Measurements from ENCODE around the gene GPRIN3.

Gene GPRIN3

DNA sequence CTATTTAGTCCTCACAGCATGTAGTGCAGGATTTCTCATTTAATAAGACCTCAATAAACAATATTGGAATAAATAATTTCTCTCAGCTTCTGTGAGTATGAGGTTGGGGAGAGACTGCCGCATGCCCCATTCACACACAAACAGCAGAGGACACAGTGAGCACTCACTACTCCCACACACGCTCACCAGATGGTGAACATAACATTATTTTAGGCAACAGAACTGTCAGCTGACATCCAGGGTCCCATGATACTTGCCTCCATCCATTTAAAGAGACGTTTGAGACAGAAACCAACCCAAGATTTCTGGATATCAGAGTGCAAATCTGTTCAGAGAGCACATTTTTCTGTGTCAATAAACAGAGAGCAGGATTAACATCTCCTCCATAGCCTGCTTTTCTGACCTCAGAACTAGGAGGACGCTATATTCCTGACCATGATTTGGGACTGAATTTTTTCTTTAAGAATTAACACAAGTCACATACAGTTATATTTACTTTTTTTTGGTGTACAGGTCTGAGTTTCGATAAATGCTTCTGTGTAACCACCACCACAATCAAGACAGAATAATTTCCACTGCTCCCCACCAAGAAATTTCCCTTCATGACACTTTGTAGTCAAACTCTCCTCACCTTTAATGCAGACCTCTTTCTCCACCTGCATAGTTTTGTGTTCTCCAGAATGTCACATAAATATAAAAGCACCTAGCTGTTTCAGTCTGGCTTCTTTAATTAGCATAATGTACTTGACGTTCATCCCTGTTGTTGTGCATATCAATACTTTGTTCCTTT lies 16.7 kb downstream of the GPRIN3 start:
- no peak for DNase-seq (ENCODE audit: low read depth, low spot score)

DNA sequence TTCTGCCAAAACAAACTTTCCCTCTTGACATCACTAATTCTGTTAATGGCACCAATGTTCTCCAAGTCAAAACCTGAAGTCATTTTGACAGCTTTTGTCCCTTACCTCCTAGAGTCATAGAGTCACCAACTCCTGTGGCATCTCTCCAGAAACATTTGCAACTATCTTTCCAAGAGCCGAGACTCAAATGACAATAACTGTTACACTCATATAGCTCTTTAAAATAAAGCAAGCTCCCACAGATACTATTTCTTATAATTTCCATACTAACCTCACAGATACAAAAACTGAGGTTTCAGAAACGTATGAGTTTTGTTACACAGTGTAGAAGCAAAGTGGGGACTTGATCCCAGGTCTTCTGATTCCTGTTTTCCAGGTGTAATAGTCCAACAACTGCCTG lies 18.3 kb downstream of the GPRIN3 start:
- no peak for DNase-seq (ENCODE audit: low read depth, low spot score)

DNA sequence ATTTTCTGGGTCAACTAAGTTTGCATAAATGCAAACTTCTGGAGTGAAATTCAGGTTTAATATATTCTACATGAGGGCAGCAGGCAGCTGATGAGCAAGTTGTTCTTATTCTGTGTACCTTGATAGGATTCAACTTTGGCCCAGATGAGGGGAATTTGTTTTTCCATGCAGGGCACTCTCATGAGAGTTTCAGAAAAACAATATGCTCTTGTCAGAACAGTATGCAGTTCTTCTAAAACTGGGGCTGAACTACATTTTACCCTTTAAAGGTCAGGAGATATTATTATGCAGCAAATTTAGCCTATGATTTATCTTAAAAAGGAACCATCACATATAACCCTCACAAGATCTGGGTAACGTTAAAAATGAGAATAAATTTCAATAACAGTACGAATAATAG lies 19.2 kb downstream of the GPRIN3 start:
- DNase-seq (ENCODE audit: low read depth, low spot score) = no peak

DNA sequence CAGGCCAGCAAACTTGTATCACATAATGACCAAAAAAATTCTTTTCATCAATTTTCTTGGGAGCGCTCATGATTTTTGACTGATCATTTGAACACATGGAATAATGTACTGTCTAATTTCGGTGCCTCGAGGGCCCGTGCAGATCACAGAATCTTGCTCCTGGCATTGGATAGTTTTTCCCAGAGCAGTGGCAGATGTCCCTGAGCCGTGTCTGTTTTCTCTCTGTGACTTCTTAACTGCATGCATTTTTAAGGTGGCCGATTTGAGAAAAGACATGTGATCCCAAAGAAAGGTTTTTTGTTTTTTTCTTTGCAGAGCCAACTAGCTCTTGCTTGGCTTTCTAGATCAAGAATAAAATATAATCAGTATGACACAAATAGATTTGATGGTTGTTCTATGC lies 19.7 kb downstream of the GPRIN3 start:
- DNase-seq (ENCODE audit: low read depth, low spot score) = no peak

DNA sequence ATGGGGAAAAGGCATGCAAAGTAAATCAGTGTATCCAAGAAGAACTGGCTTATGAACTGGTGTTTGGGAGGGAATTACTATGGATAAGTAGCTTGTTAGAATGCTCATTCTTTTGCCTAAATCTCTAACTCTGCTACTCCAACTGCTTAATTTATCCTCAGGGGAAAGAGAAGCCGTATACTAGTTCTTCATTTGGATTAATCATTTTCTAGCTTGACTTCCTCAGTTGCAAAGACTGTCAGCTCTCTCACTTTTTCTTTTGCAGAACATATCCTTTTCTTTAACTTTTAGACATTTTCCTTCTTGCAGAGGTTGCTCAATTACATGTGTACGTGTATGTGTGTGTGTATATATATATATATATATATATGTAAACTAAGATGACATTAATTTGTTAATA lies 21.9 kb downstream of the GPRIN3 start:
- no peak for DNase-seq (ENCODE audit: low read depth, low spot score)

DNA sequence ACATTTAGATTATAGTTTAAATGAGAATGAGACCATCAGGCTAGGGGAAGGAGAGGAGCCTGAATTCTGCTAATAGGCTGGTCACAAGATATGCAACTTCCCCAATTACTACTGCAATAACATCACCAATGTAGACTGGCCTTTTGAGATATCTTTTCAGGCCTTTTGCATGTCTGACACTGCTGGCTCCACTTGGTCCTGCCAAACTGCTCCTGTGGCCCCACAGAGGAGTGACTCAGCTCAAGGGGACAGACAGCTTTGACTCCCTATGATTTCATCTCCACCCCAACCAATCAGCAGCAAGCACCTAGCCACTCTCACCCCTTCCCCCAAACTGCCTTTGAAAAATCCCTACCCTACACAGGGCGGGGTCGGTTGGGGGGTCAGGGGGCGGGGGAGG lies 22.8 kb downstream of the GPRIN3 start:
- DNase-seq (ENCODE audit: low read depth, low spot score) = no peak

DNA sequence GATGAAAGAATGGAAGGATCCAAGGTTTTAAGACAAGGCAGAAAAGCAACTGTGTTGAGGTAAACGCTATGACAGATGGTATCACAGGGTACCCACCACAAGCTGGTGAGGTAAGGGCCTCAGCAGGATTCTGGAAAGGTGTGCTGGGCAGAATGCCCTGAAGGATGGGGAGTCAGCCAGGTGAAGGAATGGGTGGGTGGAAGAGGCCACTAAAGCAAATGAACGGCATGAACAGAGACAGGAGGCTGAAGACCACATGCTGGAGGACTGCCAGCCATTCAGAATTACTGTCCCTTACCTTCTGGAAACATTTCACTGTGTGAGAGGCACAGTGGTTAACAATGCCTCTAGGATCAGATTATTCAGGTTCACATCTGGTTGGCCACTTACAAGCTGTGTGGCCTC lies 23.6 kb downstream of the GPRIN3 start:
- no peak for DNase-seq (ENCODE audit: low read depth, low spot score)

DNA sequence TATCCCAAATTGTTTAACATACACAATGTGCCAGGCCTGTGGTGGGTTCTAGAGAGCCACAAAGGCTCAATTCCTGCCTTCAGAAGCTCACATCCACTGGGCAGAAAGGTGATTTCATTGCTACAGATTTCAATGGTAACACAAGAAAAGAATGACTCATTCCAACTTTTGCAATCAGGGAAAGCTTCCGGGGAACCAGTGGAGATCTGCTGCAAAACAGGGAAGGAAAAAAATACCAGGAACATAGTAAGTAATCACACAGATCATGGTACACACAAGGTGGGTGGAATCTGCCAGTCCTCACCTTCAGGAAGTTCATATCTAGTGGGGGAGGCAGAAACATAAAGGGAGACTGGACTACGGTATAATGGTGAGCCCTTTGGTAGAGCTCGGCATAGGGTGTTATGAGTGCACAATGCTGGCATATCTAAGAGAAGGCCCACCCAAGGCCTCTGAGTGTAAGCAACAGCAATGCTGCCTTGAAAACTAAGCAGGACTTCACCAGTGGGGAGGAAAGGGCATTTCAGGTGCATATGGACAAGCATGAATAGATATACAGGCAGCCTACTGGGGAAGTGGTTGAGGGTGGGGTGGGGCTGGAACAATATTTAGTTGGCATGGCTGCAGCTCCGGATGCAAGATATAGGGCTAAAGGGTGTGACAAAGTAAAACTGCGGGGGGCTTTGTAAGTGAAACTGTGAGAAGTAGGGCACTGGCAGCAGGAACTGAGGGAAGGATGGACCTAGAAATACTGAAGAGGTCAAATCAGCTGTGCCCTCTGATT lies 24.2 kb downstream of the GPRIN3 start:
- no peak for DNase-seq (ENCODE audit: low read depth, low spot score)

DNA sequence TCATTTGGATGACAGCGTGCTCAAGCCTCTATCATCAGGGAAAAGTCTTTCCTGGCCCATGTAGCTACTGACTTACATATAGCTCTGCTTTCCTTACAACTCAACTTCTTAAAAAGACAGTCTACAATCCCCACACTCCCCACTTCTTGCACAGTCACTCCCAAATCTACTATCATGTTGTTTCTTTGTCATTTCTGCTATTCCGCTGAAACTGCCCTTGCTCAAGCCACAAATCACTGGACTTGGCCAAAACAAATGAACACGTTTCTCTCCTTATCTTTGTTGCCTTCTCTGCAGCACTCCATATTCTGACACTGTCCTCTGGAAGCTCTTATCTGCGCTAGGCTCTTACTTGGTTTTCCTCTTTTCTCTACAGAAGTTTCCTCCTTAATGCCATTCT lies 28.2 kb downstream of the GPRIN3 start:
- DNase-seq (ENCODE audit: low read depth, low spot score) = no peak

DNA sequence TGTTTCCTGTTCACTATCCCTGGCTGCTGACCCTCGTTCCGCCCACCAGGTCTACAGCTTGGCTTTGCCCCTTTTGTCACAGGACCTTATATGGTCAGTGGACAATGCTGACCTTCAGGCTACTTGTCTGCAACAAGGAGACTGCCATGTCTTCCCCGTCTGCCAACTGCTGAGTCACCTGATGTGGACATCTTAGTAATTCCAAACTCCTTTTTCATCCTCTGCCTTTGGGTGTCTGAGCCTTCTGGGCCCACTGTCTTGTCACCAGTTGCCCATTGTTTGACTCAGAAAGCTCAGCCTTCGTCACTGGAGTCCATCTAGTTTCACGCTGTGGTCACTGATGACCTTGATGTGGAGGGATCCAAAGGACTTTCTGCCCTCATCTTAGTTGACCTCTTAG lies 30.2 kb downstream of the GPRIN3 start:
- DNase-seq (ENCODE audit: low read depth, low spot score) = no peak

DNA sequence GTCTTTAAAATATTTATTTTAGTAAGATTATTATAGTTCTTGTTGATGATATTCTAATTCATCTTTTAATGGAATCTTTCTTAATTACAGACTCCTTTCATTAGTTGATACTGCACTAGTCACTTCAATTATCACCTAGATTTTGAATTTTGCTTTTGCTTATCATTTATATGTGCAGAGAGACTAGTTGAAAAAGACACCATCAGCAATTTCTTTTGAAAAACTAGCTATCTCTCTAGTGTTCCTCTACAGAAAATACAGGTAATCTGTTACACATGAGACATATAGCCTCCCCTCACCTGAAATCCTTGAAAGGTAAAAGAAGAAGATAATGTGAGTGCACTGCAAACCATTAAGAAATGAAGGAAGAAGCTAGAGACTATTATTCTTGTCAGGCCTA lies 31.3 kb downstream of the GPRIN3 start:
- DNase-seq (ENCODE audit: low read depth, low spot score) = no peak

DNA sequence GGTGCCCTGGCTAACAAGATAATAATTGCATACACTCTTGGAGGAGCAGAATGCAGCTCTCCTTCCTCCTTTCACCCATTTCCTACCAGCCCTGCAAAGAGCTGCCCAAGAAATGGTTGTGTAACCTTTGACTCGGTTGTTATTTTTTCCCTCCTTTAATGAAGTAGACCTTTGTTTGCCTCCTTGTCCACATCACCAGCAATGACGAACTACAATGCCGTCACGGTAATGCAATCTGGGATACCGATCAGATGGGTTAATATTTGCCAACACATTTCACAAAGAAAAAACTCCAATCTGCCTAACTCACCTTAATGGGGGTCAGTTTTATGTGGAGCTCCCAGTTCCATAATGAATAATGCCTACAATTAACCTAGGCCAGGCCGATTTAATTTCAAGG lies 32.0 kb downstream of the GPRIN3 start:
- no peak for DNase-seq (ENCODE audit: low read depth, low spot score)

DNA sequence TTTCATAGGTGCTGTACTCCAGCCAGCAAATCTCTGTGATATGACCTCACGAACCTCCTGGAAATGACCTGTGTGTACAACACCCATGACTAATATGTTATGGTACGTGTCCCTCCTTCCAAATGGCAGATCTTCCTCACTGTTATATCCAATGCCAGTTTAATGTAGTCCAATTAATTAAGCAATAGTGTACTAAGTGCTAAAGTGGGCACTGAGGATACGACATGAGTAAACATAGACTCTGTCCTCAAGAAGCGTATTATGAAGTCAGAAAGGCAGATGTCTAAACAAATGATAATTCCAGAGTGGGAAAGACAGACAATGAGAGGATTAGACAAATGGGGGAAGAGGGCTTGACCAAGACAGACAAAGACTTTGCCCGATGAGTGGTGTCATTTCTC lies 33.9 kb downstream of the GPRIN3 start:
- DNase-seq (ENCODE audit: low read depth, low spot score) = no peak

DNA sequence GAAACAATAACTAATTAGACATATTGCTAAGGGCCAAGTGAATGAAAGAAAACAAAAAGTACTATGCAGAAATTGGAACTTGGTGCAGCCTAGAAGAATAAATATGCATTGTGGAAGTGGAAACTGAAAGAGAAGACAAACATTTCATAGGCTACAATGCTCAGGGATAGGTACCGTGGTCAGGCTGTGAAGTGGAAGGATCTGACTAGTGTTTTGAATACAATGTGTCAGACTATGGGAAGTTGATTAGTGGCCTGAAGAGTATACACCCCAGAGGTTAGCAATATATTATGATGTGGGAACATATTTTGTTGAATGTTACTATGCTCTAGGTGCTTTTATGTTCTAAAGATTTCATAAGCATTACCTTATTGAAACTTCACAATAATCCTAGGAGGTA lies 36.8 kb downstream of the GPRIN3 start:
- DNase-seq (ENCODE audit: low read depth, low spot score) = no peak

DNA sequence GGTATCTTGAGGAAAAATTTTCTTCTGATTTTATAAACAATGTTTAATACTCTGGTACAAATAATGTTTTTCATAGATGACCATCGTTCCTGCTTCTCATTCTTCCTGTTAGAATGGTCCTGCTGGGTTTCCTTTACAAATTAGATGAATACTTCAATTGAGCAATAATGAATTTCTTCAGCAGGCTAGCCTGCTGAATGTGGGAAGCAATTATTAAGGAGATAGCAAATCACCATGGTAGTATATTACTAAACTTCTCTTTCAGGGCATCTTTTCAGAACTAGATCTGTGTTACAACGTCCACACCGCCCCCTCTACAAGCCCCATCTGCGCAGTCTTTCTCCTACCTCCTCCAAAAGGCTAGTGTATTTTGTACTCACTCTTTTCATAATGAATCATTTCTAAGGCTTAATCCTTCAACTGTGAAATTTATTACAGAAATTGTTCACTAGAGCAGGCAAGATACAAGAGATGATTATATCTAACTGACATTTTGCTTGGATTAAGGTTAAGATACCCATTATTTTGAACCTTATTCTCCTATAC lies 38.4 kb downstream of the GPRIN3 start:
- no peak for DNase-seq (ENCODE audit: low read depth, low spot score)

DNA sequence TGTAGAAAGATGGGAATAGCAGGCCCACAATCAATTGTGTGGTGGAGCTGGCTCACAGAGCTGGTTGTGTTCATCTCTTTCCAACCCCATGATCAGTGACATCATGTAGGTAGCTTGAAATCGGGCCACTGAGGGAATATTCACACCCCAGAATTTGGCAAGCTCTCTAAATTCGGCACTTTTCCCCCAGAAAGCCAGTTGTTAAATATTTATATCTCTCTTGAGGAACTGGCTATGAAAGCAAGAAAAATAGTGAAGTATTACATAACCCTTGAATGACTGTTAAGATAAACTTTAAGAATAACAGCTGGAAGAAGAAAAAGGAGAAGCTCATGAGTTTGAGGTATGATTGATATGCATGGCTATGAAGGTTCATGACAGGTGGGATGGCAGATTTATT lies 38.9 kb downstream of the GPRIN3 start:
- no peak for DNase-seq (ENCODE audit: low read depth, low spot score)

DNA sequence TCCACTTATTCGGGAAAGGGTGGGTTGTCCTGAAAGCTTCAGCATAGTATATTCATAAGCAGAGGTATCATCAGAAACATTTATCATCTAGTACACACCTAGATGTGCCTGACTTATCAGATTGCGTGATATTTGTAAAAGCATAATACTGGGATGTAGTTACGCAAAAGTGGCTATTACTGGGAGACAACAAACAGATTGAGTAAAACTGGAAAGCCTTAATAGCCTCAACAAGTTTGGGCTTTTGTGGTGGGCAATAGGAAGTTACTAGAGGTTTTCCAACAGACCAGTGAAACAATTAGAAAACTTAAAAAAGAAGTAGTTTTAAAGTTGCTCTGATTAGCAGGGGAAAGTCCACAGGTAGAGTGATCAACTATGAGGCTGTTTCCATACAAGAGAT lies 39.8 kb downstream of the GPRIN3 start:
- no peak for DNase-seq (ENCODE audit: low read depth, low spot score)

DNA sequence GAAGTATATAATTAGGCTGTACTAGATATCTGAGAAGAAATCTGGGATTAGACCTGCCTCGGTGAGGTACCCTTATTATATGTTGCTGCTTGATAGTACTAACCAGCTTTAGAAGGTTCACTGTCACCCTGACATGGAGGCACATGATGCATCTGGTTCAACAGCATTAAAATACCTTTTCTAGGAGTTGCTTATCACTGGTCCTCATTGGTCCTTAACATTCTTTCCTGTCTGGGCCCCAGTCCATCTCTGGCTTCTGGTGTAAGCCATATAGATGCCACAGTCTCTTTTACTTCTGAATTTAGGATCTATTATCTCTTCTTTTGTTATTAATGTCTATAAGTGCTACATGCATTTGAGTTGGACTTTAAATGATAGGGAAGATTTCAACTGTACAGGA lies 40.2 kb downstream of the GPRIN3 start:
- no peak for DNase-seq (ENCODE audit: low read depth, low spot score)

DNA sequence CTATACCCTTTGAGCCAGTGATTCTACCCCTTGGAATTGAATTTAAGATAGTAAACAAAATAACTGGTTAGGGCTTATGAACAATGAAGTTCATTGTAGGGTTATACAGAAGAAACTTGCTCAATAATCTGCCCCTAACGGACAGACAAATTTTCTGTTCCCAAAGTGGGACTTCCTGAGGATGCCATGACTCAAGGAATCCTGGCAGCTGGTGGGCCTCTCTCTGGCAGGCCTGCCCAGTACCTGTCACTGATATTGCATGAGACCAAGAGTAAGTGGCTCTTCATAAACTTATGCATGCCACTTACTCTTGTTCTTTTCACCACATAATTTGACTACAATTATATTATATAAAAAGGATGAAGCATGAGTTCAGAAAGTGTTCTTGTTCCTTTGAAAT lies 41.5 kb downstream of the GPRIN3 start:
- DNase-seq (ENCODE audit: low read depth, low spot score) = no peak

DNA sequence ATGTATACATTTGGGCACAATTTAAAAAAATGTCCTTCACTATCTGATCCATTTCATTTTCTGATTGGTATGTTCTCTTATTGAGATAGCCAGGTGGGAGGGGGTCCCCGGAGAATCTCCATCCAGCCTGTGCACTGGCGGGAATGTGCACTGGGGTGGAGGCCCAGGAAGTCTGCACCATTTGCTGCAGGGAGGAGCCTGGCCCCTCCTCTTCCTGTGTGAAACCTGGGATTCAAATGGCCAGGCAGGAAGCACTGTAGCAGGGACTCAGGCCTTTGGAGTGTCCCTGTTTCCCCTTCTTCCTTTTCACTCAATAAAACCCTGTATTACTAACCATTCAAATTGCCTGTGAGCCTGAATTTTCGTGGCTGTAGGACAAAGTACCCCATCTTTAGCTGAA lies 44.3 kb downstream of the GPRIN3 start:
- DNase-seq (ENCODE audit: low read depth, low spot score) = no peak

DNA sequence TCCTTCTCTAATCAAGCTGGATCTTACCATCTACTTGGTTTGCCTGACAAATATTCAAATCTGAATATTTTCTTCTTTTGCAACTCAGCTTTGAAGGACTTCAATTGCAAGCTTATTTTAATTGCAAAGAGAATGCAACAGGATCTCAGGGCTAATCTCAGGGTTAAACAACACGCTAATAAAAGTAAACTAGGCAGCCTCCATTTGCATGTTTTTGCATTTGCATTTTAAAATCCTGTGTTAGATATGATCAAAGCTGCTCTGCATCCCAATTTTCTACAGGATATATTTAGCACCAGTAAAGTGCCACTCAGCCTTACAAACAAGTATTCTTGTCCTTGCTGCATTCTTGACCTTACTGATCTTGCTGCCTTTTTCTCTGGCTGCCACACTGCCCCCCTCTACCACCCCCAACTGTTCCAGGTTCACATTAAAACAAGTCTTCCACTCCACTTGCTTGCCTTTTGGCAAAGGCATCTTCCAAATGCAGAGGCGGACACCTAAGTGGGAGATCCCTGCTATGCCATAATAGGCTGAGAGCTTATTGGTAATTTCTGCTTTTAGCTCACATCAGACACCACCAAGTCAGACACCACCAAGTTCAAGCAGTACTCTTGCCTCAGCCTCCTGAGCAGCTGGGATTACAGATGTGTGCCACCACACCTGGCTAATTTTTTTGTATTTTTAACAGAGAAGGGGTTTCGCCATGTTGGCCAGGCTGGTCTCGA lies 48.1 kb downstream of the GPRIN3 start:
- no peak for DNase-seq (ENCODE audit: low read depth, low spot score)

DNA sequence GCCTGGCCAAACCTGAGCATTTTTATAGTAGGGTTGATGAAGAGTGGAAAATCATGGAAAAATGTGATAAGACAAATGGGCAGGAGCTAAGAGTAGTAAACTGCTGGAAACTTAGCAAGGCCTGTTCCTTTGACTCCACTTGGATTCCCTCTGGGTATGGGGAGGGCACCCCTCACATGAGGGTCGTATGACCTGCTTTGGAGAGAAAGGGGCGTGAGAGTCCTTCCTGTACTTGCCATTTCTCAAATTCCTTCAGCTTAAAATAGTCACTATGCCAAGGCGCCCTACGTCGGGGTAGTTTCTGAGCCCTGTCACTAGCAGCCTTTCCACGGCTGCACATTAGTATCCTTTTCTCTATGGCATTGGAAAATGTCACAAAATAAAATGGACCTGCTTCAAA lies 49.1 kb downstream of the GPRIN3 start:
- DNase-seq (ENCODE audit: low read depth, low spot score) = no peak
